Thymus (tissue), 11 donors: Measurements from ENCODE around the gene ENG. TPM values are rescaled to one million over a fixed set of nuclear protein-coding genes. Genes with fewer than 3 reads are reported as not detected.

Source experiments
- DNase-seq, 9 donors: peaks; one replicate each; pipeline ENCODE4 v3.0.0-alpha.2; 2013; ENCODE audit warnings: low spot score in 9 of 9, low read depth in 6 of 9, missing footprints in 1 of 9
- H3K27ac ChIP-seq, 2 donors: one replicate each; pipeline ENCODE4 v1.5.1; 2013; ENCODE audit warnings: control low read depth in 1 of 2, low read depth in 1 of 2, low read length in 1 of 2, mild to moderate bottlenecking in 1 of 2, moderate library complexity in 1 of 2
- H3K27me3 ChIP-seq, 2 donors: one replicate each; pipeline ENCODE4 v1.5.1; 2013; ENCODE audit warnings: low read length in 1 of 2; ENCODE audit not compliant: control insufficient read depth in 2 of 2, insufficient read depth in 1 of 2
- H3K36me3 ChIP-seq, 2 donors: one replicate each; pipeline ENCODE4 v1.5.1; 2013; ENCODE audit warnings: low read length in 1 of 2, mild to moderate bottlenecking in 1 of 2, moderate library complexity in 1 of 2; ENCODE audit not compliant: control insufficient read depth in 2 of 2, insufficient read depth in 2 of 2
- H3K4me1 ChIP-seq, 2 donors: one replicate each; pipeline ENCODE4 v1.5.1; 2013; ENCODE audit warnings: low read length in 2 of 2; ENCODE audit not compliant: control insufficient read depth in 2 of 2, insufficient read depth in 2 of 2
- H3K4me3 ChIP-seq, 2 donors: one replicate each; pipeline ENCODE4 v1.5.1; 2013; ENCODE audit warnings: low read length in 2 of 2, control low read depth in 1 of 2, mild to moderate bottlenecking in 1 of 2
- H3K9me3 ChIP-seq, 2 donors: one replicate each; pipeline ENCODE4 v1.5.1; 2013; ENCODE audit warnings: low read length in 1 of 2, mild to moderate bottlenecking in 1 of 2; ENCODE audit not compliant: control insufficient read depth in 2 of 2, insufficient read depth in 1 of 2
- WGBS: extraction: QIAGEN DNeasy Blood & Tissue Kit; methylation state at CpG from one replicate; pipeline ENCODE4 v1.1.7; 2013; 5-methylcytosine and 5-hydroxymethylcytosine counted together
- polyA plus RNA-seq: library from polyadenylated mRNA; stranded (reverse); fragments of 200-250 nt; gene quantifications from one replicate; pipeline ENCODE4 v1.2.3, GENCODE V29; 2013
- total RNA-seq: library from RNA; stranded (reverse); fragments of 120-200 nt; gene quantifications from one replicate; pipeline ENCODE4 v1.2.4, GENCODE V29; 2013
- donor health status: healthy.

ENG gene
- total and polyA plus RNA-seq, 2 donors = 1.7 to 48.2 TPM

- no peak overlapping the region for H3K4me3 ChIP-seq
- peaks cover 3 to 31% of the 10 kb centered on the region in 2 donors for H3K4me1 ChIP-seq
- H3K36me3 ChIP-seq = peaks cover 39 to 41% of the 10 kb centered on the region in 2 donors
- WGBS = 97% methylated on average over 8 of the region's 8 CpGs
- H3K9me3 ChIP-seq = peaks cover 10 to 34% of the 10 kb centered on the region in 2 donors
- H3K27ac ChIP-seq = no peak overlapping the region
- no peak for DNase-seq
- H3K27me3 ChIP-seq = peaks cover 0 to 9% of the 10 kb centered on the region in 2 donors
Observed at GRCh38 chr9:127895811-127896210, 41.4 kb upstream of the ENG start.

GRCh38 chr9:127893392-127893791 is 38.9 kb upstream of the ENG start:
- Histone ChIP-seq H3K4me3 (no peak overlapping the region), H3K27ac (no peak overlapping the region), H3K36me3 (peaks cover 49 to 50% of the 10 kb centered on the region in 2 donors), H3K9me3 (peaks cover 10 to 34% of the 10 kb centered on the region in 2 donors), H3K27me3 (peaks cover 0 to under 1% of the 10 kb centered on the region in 2 donors), H3K4me1 (peaks cover 3 to 16% of the 10 kb centered on the region in 2 donors)
- no peak for DNase-seq
- WGBS = 98% methylated on average over 4 of the region's 4 CpGs

GRCh38 chr9:127892831-127893230 is 38.4 kb upstream of the ENG start:
- Histone ChIP-seq H3K4me3 (no peak overlapping the region), H3K27me3 (no peaks in the 10 kb centered on the region), H3K4me1 (peaks cover 1 to 12% of the 10 kb centered on the region in 2 donors), H3K27ac (no peak overlapping the region), H3K9me3 (peaks cover 10 to 34% of the 10 kb centered on the region in 2 donors), H3K36me3 (peaks cover 50 to 51% of the 10 kb centered on the region in 2 donors)
- 98% methylated on average over 6 of the region's 6 CpGs for WGBS
- no peak for DNase-seq

- Histone ChIP-seq H3K4me3 (no peak overlapping the region), H3K9me3 (peaks cover 8 to 22% of the 10 kb centered on the region in 2 donors), H3K27me3 (no peaks in the 10 kb centered on the region), H3K4me1 (no peaks in the 10 kb centered on the region), H3K36me3 (peaks cover 49 to 54% of the 10 kb centered on the region in 2 donors), H3K27ac (no peak overlapping the region)
- WGBS = 98% methylated on average over 3 of the region's 3 CpGs
- no peak for DNase-seq
Observed at GRCh38 chr9:127890053-127890452, 35.6 kb upstream of the ENG start.

- peaks cover 30 to 35% of the 10 kb centered on the region in 2 donors for H3K36me3 ChIP-seq
- no peaks in the 10 kb centered on the region for H3K27me3 ChIP-seq
- no peak for DNase-seq
- no peak overlapping the region for H3K4me3 ChIP-seq
- H3K27ac ChIP-seq = no peak overlapping the region
- peaks cover 4 to 8% of the 10 kb centered on the region in 2 donors for H3K4me1 ChIP-seq
- 95% methylated on average over 2 of the region's 2 CpGs for WGBS
- H3K9me3 ChIP-seq = peaks cover 1 to 2% of the 10 kb centered on the region in 2 donors
Observed at GRCh38 chr9:127887792-127888191, 33.3 kb upstream of the ENG start.

- WGBS = 97% methylated on average over 18 of the region's 18 CpGs
- no peak overlapping the region for H3K4me3 ChIP-seq
- peaks cover 28 to 31% of the 10 kb centered on the region in 2 donors for H3K36me3 ChIP-seq
- H3K27me3 ChIP-seq = no peaks in the 10 kb centered on the region
- DNase-seq = no peak
- H3K27ac ChIP-seq = no peak overlapping the region
- H3K9me3 ChIP-seq = no peaks in the 10 kb centered on the region
- H3K4me1 ChIP-seq = peaks cover 7 to 12% of the 10 kb centered on the region in 2 donors
Observed at GRCh38 chr9:127886401-127886972, 32.0 kb upstream of the ENG start.

GRCh38 chr9:127885508-127886281 is 31.2 kb upstream of the ENG start:
- H3K36me3 ChIP-seq = peaks cover 24 to 29% of the 10 kb centered on the region in 2 donors

GRCh38 chr9:127884976-127885490 is 30.6 kb upstream of the ENG start:
- Histone ChIP-seq H3K36me3 (peaks cover 17 to 22% of the 10 kb centered on the region in 2 donors), H3K4me1 (peaks cover 7 to 12% of the 10 kb centered on the region in 2 donors), H3K4me3 (no peak overlapping the region), H3K9me3 (no peaks in the 10 kb centered on the region), H3K27ac (no peak overlapping the region), H3K27me3 (no peaks in the 10 kb centered on the region)
- no peak for DNase-seq
- 84% methylated on average over 15 of the region's 15 CpGs for WGBS

More at GRCh38 chr9:127885508-127886281, 31.2 kb upstream of the ENG start:
- Histone ChIP-seq H3K4me1 (peaks cover 7 to 12% of the 10 kb centered on the region in 2 donors), H3K4me3 (no peak overlapping the region), H3K27me3 (no peaks in the 10 kb centered on the region), H3K9me3 (no peaks in the 10 kb centered on the region), H3K27ac (no peak overlapping the region)
- DNase-seq = no peak
- 90% methylated on average over 13 of the region's 13 CpGs for WGBS

GRCh38 chr9:127884427-127884911 is 30.0 kb upstream of the ENG start:
- Histone ChIP-seq H3K4me3 (no peak overlapping the region), H3K27me3 (no peaks in the 10 kb centered on the region), H3K27ac (no peak overlapping the region), H3K36me3 (peaks cover 17 to 21% of the 10 kb centered on the region in 2 donors), H3K4me1 (peaks cover 7 to 12% of the 10 kb centered on the region in 2 donors), H3K9me3 (no peaks in the 10 kb centered on the region)
- 37% methylated on average over 11 of the region's 11 CpGs for WGBS
- DNase-seq = no peak
